ENCODE measurements around the gene CZIB. TPM values are rescaled to one million over a fixed set of nuclear protein-coding genes. Genes with fewer than 3 reads are reported as not detected.

Gene CZIB
- total RNA-seq, 1 donor from 2014 or later, result 48.9 TPM

DNA sequence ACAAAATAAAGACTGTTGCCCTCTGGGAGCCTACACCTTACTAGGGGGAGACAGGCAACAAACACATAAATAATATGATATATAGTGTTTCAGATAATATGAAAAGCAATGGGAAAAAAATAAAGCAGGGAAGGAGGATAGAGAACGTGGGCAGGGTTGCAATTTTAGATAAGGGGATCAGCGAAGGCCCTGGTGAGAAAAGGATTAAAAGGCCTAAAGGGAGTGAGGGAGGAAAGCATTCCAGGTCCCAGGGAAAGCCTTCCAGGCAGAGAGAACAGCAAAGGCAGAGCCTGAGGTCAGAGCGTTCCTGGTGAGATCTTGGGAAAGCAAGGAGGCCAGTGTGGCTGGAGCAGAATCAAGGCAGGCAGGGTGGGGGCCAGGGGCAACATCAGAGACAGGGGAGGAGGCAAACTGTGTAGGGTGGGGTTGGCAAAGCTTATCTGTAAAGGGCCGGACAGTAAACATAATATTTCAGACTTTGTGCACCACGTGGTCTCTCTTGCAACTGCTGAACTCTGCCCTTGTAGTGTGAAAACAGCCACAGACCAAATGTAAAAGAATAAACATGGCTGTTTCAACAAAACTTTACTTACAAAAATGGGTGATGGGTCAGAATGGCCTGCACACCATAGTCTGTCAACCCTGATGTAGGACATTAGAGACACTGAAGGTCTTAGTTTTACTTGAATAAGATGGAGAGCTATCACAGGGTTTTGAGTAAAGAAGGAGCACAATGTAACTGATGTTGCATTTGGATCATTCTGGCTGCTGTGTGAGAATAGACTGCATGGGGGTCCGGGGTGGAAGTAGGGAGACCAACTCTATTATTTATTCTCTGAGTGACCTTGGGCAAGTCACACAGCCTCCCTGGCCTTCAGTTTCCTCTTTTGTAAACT is 37.1 kb downstream of the CZIB start:
- Mint-ChIP-seq H3K9me3 (no peaks in the 10 kb centered on the region), H3K27me3 (peaks cover 10% of the 10 kb centered on the region), H3K4me1 (no peaks in the 10 kb centered on the region), H3K36me3 (ENCODE audit: low read depth) (no peaks in the 10 kb centered on the region), H3K27ac (no peak overlapping the region), H3K4me3 (no peak overlapping the region)
- ChIA-PET CTCF (interaction anchor here (1.4 to 3.5 kb wide), 2 partner anchors 10 to 480 kb away, joined by 4 to 21 read pairs; no protein-coding TSS in a partner anchor), POLR2A (no interaction called here)
- ATAC-seq (ENCODE audit: low read depth) (no peak), DNase-seq (no peak)
- TF ChIP-seq, protein P1, sequence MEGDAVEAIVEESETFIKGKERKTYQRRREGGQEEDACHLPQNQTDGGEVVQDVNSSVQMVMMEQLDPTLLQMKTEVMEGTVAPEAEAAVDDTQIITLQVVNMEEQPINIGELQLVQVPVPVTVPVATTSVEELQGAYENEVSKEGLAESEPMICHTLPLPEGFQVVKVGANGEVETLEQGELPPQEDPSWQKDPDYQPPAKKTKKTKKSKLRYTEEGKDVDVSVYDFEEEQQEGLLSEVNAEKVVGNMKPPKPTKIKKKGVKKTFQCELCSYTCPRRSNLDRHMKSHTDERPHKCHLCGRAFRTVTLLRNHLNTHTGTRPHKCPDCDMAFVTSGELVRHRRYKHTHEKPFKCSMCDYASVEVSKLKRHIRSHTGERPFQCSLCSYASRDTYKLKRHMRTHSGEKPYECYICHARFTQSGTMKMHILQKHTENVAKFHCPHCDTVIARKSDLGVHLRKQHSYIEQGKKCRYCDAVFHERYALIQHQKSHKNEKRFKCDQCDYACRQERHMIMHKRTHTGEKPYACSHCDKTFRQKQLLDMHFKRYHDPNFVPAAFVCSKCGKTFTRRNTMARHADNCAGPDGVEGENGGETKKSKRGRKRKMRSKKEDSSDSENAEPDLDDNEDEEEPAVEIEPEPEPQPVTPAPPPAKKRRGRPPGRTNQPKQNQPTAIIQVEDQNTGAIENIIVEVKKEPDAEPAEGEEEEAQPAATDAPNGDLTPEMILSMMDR (IDR thresholded peaks at IDR 0.05), result no peak
- intact Hi-C loops (cut with micrococcal nuclease), result loop anchor here (5.0 kb wide), 2 partner anchors 256 to 1056 kb away; partner anchors contain the start of gene SCP2

DNA sequence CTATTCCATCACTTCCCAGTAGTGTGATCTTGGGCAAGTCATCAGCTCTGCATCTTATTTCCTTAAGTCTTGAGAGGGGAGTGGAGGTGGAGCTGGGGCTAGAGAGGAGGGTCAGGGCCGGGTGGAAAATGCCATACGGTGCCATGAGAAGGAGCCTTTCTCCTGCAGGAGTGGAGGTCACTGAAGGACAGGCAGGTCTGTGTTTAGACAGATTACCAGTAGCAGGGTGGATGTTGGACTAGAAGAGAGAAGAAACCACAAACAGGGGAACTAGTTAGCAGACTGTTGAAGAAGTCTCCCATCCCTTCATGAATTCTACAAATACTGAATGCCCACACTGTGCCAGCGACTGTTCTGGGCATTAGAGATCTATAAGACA is 37.7 kb downstream of the CZIB start:
- H3K9me3 Mint-ChIP-seq, result no peaks in the 10 kb centered on the region
- POLR2A ChIA-PET, result no interaction called here
- TF ChIP-seq, protein P1 (IDR thresholded peaks at IDR 0.05), result no peak
- H3K4me1 Mint-ChIP-seq, result no peaks in the 10 kb centered on the region
- intact Hi-C loops (cut with micrococcal nuclease), result loop anchor here (1.0 to 5.0 kb wide), 3 partner anchors 255 to 1055 kb away; partner anchors contain the start of gene SCP2
- no peak overlapping the region for H3K27ac Mint-ChIP-seq
- no peak overlapping the region for H3K4me3 Mint-ChIP-seq
- ATAC-seq (ENCODE audit: low read depth) (no peak), DNase-seq (no peak)
- H3K27me3 Mint-ChIP-seq, result peaks cover 11% of the 10 kb centered on the region
- no peaks in the 10 kb centered on the region for H3K36me3 Mint-ChIP-seq (ENCODE audit: low read depth)
- CTCF ChIA-PET, result interaction anchor here (0.8 to 3.5 kb wide), 6 partner anchors 11 to 483 kb away, joined by 3 to 21 read pairs (median 4); partner anchors contain the start of gene CPT2

DNA sequence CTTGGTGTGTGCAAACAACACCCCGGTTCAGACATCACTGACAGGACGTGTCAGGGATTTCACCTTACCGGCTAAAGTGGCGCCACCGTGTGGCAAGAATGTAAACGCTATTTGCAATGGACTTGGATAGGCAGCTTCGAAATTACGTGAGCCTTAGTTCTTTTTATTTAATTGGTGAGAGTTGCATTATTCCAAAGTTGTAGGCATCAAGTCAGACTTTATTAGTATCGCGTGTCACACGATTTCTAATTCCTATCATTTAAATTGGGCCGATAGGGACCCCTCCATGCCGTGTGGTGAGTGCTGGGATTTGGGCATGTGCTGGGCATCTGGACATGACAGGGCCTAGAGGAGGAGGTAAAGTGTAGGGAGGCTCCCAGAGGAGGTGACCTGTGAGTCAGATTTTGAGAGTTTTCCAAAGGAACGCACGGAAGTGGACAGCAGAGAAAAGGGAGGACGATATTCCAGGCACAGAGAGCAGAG is 38.3 kb downstream of the CZIB start:
- TF ChIP-seq, protein P1 (IDR thresholded peaks at IDR 0.05), result peak; percentile 57
- peak; percentile 71 for ATAC-seq (ENCODE audit: low read depth)
- Mint-ChIP-seq H3K4me3 (no peak overlapping the region), H3K9me3 (no peaks in the 10 kb centered on the region), H3K36me3 (ENCODE audit: low read depth) (no peaks in the 10 kb centered on the region), H3K27ac (no peak overlapping the region), H3K4me1 (no peaks in the 10 kb centered on the region), H3K27me3 (peaks cover 16% of the 10 kb centered on the region)
- intact Hi-C loops (cut with micrococcal nuclease), result loop anchor here (1.0 to 5.0 kb wide), 3 partner anchors 255 to 1055 kb away; partner anchors contain the start of gene SCP2
- ChIA-PET CTCF (interaction anchor here (0.8 to 3.5 kb wide), 6 partner anchors 11 to 483 kb away, joined by 3 to 21 read pairs (median 4); partner anchors contain the start of gene CPT2), POLR2A (no interaction called here)
- peak; percentile 62 for DNase-seq

DNA sequence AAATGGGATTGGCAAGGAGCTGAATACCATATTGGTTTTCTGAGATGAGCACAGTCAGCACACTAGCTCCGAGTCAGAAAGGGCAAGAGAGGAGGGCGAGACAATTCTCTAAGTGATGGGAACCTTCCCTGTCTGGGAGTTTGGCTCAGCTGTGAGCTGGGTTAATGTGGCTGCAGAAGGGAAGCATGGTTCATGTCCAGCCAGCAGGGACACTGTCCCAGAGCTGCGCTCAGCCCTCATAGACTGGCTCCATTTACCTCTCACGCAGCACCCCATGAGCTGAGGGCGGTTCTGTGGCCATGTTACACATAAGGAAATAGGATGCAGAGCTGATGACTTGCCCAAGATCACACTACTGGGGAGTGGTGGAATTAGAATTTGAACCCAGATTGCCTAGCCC is 39.5 kb downstream of the CZIB start:
- DNase-seq (no peak), ATAC-seq (ENCODE audit: low read depth) (no peak)
- intact Hi-C loops (cut with micrococcal nuclease), result loop anchor here (5.0 kb wide), 2 partner anchors 254 to 1054 kb away; partner anchors contain the start of gene SCP2
- Mint-ChIP-seq H3K9me3 (no peaks in the 10 kb centered on the region), H3K4me3 (no peak overlapping the region), H3K27ac (no peak overlapping the region), H3K4me1 (no peaks in the 10 kb centered on the region), H3K36me3 (ENCODE audit: low read depth) (no peaks in the 10 kb centered on the region), H3K27me3 (peaks cover 18% of the 10 kb centered on the region)
- TF ChIP-seq, protein P1 (IDR thresholded peaks at IDR 0.05), result no peak
- POLR2A ChIA-PET, result no interaction called here
- CTCF ChIA-PET, result interaction anchor here (0.7 to 3.5 kb wide), 4 partner anchors 9 to 213 kb away, joined by 3 to 21 read pairs (median 7); partner anchors contain the start of gene CPT2

DNA sequence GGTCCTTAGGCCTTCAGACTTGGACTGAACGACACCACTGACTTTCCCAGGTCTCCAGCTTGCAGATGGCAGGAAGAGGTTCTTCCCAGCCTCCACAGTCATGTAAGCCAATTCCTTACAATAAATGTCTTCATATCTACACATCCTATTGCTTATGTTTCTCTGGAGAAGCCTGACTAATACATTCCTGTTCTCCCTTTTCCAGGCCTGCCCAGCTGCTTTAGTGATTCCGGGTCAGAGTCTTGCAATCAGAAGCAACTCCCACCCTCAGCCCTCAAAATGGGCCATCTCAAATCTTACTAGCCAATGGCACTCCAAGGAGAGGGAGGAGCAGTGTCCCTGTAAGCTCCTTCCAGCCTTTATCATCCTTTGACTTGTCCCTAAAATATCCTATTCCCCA is 40.2 kb downstream of the CZIB start:
- H3K27me3 Mint-ChIP-seq, result peaks cover 23% of the 10 kb centered on the region
- H3K9me3 Mint-ChIP-seq, result no peaks in the 10 kb centered on the region
- H3K36me3 Mint-ChIP-seq (ENCODE audit: low read depth), result no peaks in the 10 kb centered on the region
- ATAC-seq (ENCODE audit: low read depth) (no peak), DNase-seq (no peak)
- TF ChIP-seq, protein P1 (IDR thresholded peaks at IDR 0.05), result no peak
- H3K4me1 Mint-ChIP-seq, result no peaks in the 10 kb centered on the region
- no peak overlapping the region for H3K4me3 Mint-ChIP-seq
- intact Hi-C loops (cut with micrococcal nuclease), result loop anchor here (5.0 kb wide), 2 partner anchors 253 to 1053 kb away; partner anchors contain the start of gene SCP2
- CTCF ChIA-PET, result interaction anchor here (1.7 to 3.5 kb wide), 3 partner anchors 13 to 214 kb away, joined by 5 to 21 read pairs (median 9); partner anchors contain the start of gene CPT2
- H3K27ac Mint-ChIP-seq, result no peak overlapping the region
- POLR2A ChIA-PET, result no interaction called here
